ENCODE results near the gene AHNAK2.

DNA sequence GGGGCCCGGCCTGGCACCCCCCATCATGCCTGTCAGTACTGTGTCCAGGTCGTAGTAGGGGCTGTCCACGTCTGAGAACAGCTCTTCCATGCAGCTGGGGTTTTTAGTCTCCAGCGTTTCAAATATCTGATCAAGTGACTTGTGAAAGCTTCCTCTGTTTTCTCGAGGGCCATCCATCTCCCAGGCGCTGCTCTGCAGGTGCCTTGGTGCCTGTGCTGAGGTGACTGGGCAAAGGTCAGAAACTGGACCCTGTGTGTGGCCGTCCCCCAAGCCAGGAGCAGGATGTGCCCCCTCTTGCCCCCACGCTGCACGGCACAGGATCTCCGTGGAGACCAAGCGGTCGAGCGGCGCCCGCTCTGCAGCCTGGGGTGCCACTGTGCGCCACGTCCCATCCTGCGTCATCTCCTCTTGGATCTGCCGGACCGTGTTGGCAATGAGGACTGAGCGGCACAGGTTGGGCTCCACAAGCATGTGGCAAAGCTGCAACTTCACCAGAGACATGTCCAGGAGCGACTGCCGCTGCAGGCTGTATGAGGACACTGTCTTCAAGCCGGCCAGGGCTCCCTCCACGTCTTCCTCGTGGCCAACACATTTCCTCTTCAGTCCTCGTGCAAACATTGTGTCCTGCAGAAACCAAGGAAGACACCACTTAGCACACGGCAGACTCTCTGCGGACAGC, 33.3 kb upstream of the AHNAK2 start:
- TF ChIP-seq, protein P1, sequence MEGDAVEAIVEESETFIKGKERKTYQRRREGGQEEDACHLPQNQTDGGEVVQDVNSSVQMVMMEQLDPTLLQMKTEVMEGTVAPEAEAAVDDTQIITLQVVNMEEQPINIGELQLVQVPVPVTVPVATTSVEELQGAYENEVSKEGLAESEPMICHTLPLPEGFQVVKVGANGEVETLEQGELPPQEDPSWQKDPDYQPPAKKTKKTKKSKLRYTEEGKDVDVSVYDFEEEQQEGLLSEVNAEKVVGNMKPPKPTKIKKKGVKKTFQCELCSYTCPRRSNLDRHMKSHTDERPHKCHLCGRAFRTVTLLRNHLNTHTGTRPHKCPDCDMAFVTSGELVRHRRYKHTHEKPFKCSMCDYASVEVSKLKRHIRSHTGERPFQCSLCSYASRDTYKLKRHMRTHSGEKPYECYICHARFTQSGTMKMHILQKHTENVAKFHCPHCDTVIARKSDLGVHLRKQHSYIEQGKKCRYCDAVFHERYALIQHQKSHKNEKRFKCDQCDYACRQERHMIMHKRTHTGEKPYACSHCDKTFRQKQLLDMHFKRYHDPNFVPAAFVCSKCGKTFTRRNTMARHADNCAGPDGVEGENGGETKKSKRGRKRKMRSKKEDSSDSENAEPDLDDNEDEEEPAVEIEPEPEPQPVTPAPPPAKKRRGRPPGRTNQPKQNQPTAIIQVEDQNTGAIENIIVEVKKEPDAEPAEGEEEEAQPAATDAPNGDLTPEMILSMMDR (IDR thresholded peaks at IDR 0.05): no peak
- no peak for TF ChIP-seq ZFX (IDR thresholded peaks at IDR 0.05; ENCODE audit: borderline replicate concordance)

Data from 22Rv1 (cell line).